Neutrophil (primary cell): ENCODE results near the gene EXOSC3.

ENCODE experiments used
- H3K27ac ChIP-seq: fragments of 200-600 bp; sonication (generic); 2 replicates; pipeline ENCODE4 v1.5.1; 2016; ENCODE audit warnings: mild to moderate bottlenecking, moderate library complexity
- H3K27me3 ChIP-seq: fragments of 200-600 bp; sonication (generic); 2 replicates; pipeline ENCODE4 v1.6.0; 2016; ENCODE audit warnings: mild to moderate bottlenecking
- H3K36me3 ChIP-seq: fragments of 200-600 bp; sonication (generic); 2 replicates; pipeline ENCODE4 v1.5.1; 2017
- H3K4me1 ChIP-seq, 2 experiments: fragments of 200-600 bp in 1 of 2; sonication (generic) in 1 of 2; 1 replicate in 1 of 2; 2 replicates in 1 of 2; pipeline versions ENCODE4 v1.5.1 to v1.6.1; 2013 to 2016; ENCODE audit warnings: low read depth in 1 of 2, low read length in 1 of 2, mild to moderate bottlenecking in 1 of 2, moderate library complexity in 1 of 2; ENCODE audit not compliant: control insufficient read depth in 1 of 2, insufficient read depth in 1 of 2
- H3K4me3 ChIP-seq, 2 experiments: fragments of 200-600 bp in 1 of 2; sonication (generic) in 1 of 2; 1 replicate in 1 of 2; 2 replicates in 1 of 2; pipeline ENCODE4 v1.5.1; 2013 to 2016; ENCODE audit warnings: low read depth in 1 of 2, low read length in 1 of 2, mild to moderate bottlenecking in 1 of 2, moderate library complexity in 1 of 2
- H3K9me3 ChIP-seq: fragments of 200-600 bp; sonication (generic); 2 replicates; pipeline ENCODE4 v1.5.1; 2016
- CTCF ChIP-seq: fragments of 200-600 bp; sonication (generic); IDR thresholded peaks from 2 replicates; pipeline ENCODE4 v1.5.1; 2016; ENCODE audit warnings: antibody characterized with exemption

The EXOSC3 gene

GRCh38 chr9:37790096-37790495, 5.2 kb upstream of the EXOSC3 start:
- Histone ChIP-seq H3K9me3 (no peaks in the 10 kb centered on the region), H3K27me3 (no peaks in the 10 kb centered on the region), H3K4me3 (no peak overlapping the region), H3K36me3 (no peaks in the 10 kb centered on the region), H3K4me1 (peaks cover 82 to 96% of the 10 kb centered on the region in 2 experiments), H3K27ac (peak overlapping the region; percentile 90)
- TF ChIP-seq CTCF = no peak

DNA sequence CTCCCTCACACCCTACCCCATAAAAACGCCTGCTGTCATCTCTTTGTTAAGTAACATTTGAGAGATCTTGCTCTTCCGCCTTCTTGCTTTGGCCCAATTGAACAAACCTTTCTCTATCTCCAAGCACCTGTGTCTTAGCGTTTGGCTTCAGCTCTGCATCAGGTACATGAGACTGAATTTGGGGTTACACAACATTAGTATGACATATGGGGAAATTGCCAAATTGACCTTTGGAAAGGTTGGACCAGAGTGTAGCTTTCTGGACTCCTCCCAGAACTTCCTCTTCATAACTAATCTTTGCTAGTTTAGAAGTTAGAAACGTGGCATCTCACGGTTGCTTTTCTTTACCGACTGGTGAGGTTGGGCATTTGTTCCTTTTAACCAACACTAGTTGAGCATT, 3.5 kb upstream of the EXOSC3 start:
- Histone ChIP-seq H3K27me3 (no peaks in the 10 kb centered on the region), H3K4me3 (peak overlapping the region; percentile 45 to 58), H3K4me1 (peaks cover 79 to 97% of the 10 kb centered on the region in 2 experiments), H3K27ac (peak overlapping the region; percentile 90), H3K36me3 (peaks cover 4% of the 10 kb centered on the region), H3K9me3 (no peaks in the 10 kb centered on the region)
- peak; percentile 7 for TF ChIP-seq CTCF

GRCh38 chr9:37787059-37787458, 2.2 kb upstream of the EXOSC3 start:
- H3K27me3 ChIP-seq = no peaks in the 10 kb centered on the region
- TF ChIP-seq CTCF = no peak

DNA sequence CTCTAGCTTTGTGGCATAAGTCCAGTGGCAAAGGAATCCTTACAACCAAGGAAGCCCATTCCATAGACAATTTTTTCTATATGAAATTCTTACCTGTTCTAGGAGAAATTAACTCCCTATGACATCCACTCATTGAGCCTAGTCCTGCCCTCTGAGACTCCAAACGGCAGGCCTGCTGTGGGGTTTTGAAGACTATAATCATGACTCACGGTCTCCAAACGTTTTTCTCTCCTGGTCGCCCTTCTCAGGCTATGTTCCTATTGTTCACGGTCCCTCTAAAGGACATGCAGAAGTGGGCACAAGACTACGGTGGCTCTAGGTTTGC, 611 bp downstream of the EXOSC3 start:
- peaks cover 61 to 75% of the 10 kb centered on the region in 2 experiments for H3K4me1 ChIP-seq
- peak overlapping the region; percentile 63 to 89 for H3K4me3 ChIP-seq
- TF ChIP-seq CTCF = no peak
- H3K36me3 ChIP-seq = peaks cover 45% of the 10 kb centered on the region
- peak overlapping the region; percentile 90 for H3K27ac ChIP-seq
- no peaks in the 10 kb centered on the region for H3K9me3 ChIP-seq
- H3K27me3 ChIP-seq = no peaks in the 10 kb centered on the region

More at GRCh38 chr9:37787059-37787458, 2.2 kb upstream of the EXOSC3 start:
- H3K36me3 ChIP-seq = peaks cover 17% of the 10 kb centered on the region
- peak overlapping the region; percentile 90 for H3K27ac ChIP-seq
- peaks cover 83 to 98% of the 10 kb centered on the region in 2 experiments for H3K4me1 ChIP-seq
- H3K4me3 ChIP-seq = no peak overlapping the region
- no peaks in the 10 kb centered on the region for H3K9me3 ChIP-seq

DNA sequence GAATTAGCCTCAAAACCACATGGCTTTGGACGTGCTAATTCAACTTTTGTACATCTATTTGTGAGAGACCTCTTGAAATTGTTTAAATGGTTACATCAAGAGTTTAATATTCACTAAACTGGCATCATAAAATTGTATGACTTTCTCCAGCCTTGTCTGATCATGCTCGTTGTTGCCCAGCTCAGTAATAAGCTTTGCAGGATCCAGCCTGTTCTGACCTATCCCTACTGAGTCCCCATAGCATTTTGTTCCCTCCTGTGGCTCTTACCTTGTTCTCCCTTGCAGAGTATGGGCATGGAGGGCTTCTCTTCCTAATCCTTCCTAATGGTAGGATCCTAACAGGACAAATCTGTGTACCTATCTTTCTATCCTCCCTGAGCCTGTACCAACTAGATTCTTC, 6.3 kb downstream of the EXOSC3 start:
- TF ChIP-seq CTCF = no peak
- Histone ChIP-seq H3K36me3 (peaks cover 96% of the 10 kb centered on the region), H3K27ac (no peak overlapping the region), H3K9me3 (no peaks in the 10 kb centered on the region), H3K4me1 (peaks cover 11 to 19% of the 10 kb centered on the region in 2 experiments), H3K4me3 (no peak overlapping the region), H3K27me3 (no peaks in the 10 kb centered on the region)

DNA sequence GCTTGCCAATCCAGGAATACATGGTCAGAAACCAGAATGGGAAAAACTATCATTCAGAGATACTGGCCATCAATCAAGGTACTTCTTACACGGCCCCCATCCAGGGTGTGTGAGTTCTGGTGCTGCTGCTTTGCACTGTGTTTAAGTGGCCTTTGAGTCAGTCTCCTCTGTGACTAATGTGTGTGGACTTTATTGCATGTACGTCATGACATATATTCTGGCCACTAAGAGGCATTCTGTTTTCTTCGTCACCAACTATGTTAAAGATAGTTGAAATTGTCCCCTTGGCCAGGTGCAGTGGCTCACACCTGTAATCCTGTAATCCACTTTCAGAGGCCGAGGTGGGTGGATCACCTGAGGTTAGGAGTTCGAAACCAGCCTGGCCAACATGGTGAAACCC, 8.5 kb downstream of the EXOSC3 start:
- no peak overlapping the region for H3K27ac ChIP-seq
- TF ChIP-seq CTCF = no peak
- H3K4me1 ChIP-seq = no peaks in the 10 kb centered on the region
- no peaks in the 10 kb centered on the region for H3K27me3 ChIP-seq
- no peaks in the 10 kb centered on the region for H3K9me3 ChIP-seq
- H3K36me3 ChIP-seq = peaks cover 95% of the 10 kb centered on the region
- H3K4me3 ChIP-seq = no peak overlapping the region
